ENCODE data around the gene FBXO42. TPM values are rescaled to one million over a fixed set of nuclear protein-coding genes. Genes with fewer than 3 reads are reported as not detected.
A peak's percentile ranks its signal among the peaks of the same experiment; 100 is the strongest.

FBXO42 gene
- total RNA-seq, 1 donor from 2014 or later, result 11.9 TPM

DNA sequence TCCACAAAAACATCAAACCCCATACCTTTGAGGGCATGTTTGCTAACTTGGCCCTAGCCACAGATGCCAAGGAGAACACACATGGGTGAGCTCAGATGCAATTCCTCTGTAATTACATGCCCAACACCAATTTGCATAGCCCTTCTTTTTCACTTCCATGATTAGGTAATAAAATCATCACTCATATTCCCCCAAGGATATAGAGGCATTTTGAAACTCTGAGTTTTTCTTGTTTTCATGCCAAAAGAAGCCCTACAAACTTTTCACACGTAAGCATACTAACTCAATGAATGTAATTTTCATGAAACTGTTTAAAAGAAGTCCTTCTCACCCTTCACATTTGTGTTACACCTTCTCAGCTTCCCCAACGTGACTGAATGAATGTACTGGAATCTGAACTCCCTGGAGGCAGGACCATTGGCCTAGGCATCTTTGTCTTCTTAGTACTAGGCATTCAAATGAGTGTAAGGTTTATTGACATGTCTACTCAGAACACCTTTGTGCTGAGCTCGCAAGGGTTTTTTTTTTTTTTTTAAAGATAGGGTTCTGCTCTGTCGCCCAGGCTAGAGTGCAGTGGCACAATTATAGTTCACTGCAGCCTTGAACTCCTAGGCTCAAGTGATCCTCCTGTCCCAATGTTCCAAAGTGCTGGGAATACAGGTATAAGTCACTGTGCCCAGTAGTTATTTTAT is 31.0 kb downstream of the FBXO42 start:
- ATAC-seq, result peak; percentile 76

GRCh38 chr1:16318555-16318954 is 33.7 kb downstream of the FBXO42 start:
- no peak for ATAC-seq

- ATAC-seq, result peak; percentile 11
Observed at GRCh38 chr1:16315437-16315836, 36.8 kb downstream of the FBXO42 start.

DNA sequence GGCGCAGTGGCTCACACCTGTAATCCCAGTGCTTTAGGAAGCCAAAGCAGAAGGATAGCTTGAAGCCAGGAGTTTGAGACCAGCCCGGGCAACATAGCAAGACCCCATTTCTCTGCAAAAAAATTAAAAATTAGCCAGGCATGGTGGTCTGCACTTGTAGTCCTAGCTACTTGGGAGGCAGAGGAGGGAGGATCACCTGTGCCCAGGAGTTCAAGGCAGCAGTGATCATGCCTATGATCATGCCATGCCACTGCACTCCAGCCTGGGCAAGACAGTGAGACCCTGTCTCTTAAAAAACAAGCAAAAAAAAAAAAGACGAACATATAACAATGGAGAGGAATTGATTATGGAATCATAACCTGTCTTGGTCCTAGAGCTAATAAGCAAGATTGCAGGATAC is 45.1 kb downstream of the FBXO42 start:
- no peak for ATAC-seq

DNA sequence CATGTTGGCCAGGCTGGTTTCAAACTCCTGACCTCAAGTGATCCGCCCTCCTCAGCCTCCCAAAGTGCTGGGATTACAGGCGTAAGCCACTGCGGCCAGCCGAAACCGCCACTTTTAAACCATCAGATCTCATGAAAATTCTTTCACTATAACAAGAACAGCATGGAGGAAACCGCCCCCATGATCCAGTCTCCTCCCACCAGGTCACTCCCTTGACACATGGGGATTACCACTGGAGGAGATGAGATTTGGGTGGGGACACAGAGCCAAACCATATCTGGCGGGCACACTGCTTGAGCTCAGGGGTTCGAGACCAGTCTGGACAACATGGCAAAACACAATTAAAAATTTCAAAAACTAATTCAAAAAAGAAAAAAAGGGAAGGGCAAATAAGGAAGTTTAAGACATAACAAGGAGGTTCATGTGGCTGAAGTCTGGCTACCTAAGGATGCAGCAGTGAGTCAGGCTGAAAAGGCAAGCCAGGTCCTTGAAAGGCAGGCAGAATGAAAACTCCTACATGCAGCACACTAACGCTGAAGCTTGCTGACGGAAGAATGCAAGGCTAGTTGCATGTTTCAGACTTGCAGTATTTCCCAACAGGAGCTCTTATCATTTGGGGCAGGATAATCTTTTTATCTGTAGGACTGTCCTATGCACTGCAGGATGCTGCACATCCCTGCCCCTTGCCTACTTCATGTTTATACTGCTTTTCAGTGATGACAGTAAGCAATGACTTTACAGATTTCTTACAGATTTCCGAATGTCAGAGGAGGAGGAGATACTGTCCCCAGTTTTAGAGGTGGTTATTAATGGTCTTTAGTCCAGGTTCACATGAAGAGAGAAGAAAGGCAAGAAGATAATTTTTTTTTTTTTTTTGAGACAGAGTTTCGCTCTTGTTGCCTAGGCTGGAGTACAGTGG is 49.3 kb downstream of the FBXO42 start:
- ATAC-seq, result no peak

GRCh38 chr1:16300436-16300835 is 51.8 kb downstream of the FBXO42 start:
- ATAC-seq, result peak; percentile 96

- ATAC-seq, result no peak
Observed at GRCh38 chr1:16298653-16299052, 53.6 kb downstream of the FBXO42 start.

- ATAC-seq, result no peak
Observed at GRCh38 chr1:16296643-16297042, 55.6 kb downstream of the FBXO42 start.

DNA sequence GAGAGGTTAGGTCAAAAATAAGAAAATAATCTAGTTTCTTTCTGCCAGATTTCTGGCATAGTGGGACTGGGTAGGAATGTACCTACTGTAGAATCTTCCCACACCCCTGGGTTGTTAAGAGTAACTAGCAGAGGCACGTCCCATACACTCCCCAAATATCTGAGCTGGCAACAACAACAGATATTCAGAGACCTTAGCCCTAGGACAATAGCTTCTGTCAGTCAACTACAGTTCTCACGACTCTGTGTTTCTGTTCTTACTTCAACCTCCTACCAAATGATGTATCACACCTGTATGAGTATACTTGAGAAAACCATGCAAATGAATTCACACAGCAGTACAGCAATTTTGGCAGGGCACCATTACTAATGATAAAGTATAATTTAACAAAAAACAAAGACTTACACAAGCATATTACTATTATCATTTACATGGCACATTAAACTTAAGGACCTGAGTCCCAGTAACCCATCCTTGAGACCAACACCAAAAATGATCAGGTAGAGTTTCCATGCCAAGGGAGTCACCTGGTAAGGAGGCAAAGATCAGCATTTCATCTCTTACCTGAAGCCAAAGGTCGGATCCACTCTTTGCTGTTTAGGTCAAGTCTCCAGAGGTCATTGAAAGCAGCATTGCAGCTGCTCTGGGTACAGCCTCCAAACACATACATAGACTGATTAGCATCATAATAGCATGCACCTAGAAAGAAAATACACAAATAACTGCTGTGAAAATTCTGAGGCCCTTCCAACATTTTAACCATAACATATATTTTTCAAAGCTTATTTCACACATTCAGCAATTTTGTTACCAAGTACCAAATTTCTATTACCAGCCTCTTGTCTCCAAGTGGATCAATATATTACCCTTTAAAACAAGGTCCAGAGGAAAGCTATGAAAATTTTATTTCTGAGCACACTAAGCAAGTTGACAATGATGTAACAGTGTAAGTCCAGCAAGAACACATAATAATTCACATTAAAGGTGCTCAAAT is 57.8 kb downstream of the FBXO42 start:
- ATAC-seq, result peak; percentile 95

DNA sequence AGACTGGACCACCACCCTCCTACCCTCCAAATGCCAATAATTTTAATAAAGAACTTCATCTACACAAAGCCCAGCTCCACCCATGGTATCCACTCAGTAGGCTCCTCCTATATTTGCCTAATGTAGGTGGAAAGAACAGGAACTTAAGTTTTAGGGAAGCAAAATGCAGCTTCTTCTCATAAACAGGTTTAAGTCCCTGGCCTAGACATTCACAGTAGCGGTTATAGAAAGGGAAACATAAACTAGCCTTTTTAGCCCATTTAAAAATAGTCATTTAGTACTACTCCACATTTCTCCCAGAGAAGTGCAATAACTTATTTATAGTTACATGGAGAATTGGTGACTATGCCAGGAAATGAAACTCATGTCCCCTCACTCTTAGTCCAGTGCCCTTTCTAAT is 58.7 kb downstream of the FBXO42 start:
- ATAC-seq, result peak; percentile 18

DNA sequence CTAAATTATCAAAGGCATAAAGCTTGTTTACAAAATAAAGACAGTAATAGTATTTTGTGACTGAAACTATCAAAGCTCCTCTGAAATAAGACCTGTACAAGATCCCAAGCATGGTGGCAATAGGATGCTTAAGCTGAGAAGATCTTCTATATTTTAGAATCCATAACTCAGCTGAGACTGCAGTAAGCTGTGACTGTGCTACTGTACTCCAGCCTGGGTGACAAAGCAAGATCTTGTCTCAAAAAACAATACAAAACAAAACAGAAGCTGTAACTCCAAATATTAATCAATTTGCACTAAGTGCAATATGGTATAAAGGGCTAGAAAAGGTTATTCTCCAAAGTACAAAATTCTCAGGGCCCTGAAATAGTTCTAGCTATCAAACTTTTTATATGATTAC is 59.5 kb downstream of the FBXO42 start:
- no peak for ATAC-seq

- no peak for ATAC-seq
Observed at GRCh38 chr1:16289959-16290358, 62.3 kb downstream of the FBXO42 start.

GRCh38 chr1:16286122-16286521 is 66.2 kb downstream of the FBXO42 start:
- peak; percentile 89 for ATAC-seq

DNA sequence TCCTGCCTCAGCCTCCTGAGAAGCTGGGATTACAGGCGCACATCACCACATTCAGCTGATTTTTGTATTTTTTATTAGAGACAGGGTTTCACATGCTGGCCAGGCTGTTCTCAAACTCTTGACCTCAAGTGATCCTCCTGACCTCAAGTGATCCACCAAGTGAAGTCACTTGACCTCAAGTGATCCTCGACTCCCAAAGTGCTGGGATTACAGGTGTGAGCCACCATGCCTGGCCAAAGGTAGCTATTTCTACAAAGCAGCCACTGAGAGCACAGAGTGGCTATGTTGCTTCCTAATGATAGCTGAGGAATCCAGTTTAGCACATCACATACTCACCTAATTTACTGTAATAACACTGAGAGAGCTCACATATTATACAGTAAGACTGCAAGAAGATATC is 70.5 kb downstream of the FBXO42 start:
- ATAC-seq, result no peak

DNA sequence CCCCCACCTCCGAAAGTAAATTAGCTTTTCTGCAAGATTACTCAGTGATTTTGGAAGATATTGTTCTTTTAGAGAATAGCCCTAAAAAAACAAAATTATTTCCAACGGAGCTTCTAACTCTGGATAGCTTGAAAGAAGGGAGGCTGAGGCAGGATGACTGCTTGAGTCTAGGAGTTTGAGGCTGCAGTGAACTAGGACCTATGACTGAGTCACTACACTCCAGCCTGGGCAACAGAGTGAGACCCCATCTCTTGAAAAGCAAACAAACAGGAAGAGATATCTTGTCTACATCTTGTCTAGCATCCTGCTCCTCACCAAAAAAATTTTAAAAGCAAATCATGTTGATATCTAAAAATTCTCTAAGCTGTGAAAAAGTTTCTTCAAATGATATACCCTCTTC is 73.1 kb downstream of the FBXO42 start:
- no peak for ATAC-seq

DNA sequence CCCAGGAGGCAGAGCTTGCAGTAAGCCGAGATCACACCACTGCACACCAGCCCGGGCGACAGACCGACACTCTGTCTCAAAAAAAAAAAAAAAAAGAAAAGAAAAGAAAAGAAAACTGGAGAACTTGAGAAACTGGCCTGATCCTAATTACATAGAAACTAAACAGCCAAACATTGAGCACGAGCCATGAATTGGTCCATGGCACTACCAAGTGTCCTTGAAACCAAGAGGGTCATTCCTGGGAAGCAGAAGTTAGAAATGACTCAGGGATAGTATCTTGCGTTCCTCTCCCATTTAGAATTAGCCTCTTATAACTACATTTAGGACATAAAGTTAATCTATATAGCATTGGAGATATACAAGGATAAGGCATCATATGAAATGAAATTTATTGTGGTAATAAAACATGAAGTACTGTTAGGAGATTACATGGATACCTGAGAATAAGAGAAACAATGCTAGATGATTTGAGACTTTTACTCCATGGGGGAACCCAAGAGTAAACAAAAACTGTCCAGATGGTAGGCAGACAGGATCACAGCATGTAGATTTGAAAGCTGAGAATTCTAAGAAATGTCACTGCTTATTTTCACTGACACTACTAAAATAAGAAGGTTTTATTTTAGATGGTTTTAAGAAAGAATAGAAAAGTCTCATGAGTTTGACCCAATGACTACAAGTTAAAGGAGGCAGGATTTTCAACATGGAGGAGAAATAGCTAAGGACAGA is 75.8 kb downstream of the FBXO42 start:
- no peak for ATAC-seq

GRCh38 chr1:16275591-16275990 is 76.7 kb downstream of the FBXO42 start:
- ATAC-seq, result no peak

DNA sequence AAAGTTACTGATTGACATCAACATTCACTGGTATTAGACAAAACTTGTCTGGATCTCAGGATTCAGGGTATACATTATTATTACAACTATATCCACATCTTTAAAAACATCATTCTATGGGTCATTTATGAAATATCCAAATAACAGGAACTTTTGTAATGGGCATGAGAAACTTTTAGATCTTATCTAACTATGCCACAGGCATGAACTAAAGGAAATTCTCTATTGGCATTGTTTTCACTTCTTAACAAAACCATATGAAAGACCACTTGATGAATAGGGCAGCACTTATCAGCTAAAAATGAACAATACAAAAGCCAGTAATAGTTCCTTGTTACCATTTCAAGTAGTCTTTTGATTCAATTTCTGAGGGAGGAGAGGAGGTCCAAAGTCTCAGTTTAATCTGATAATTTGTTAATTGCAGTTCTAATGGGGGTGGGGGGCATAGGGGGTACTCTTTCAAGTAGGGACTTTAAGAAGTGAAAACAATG is 84.5 kb downstream of the FBXO42 start:
- no peak for ATAC-seq

- no peak for ATAC-seq
Observed at GRCh38 chr1:16266411-16267118, 85.7 kb downstream of the FBXO42 start.

GRCh38 chr1:16262067-16262466 is 90.2 kb downstream of the FBXO42 start:
- ATAC-seq, result no peak

DNA sequence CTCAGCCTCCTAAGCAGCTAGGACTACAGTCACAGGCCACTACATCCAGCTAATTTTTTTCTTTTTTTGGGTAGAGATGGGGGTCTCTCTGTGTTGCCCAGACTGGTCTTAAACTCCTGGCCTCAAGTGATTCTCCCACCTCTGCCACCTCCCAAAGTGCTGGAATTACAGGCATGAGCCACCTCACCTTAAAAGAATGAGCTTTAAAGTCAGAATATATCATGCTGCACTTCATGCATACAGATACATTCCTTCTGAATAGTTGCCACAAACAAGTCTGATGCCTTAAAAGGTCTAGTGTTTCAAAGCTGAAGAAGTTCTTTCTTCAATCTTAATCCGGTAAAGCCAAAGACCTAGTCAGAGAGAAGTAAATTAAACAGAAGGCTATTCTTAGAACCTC is 91.5 kb downstream of the FBXO42 start:
- no peak for ATAC-seq
